T47D (cell line): ENCODE results near the gene CLDN15.

Experiments
- DNase-seq, 2 experiments: peaks; one replicate each; pipeline versions ENCODE4 v3.0.0 to v3.0.0-alpha.2; 2011 to 2012; ENCODE audit warnings: low read depth in 1 of 2, low spot score in 1 of 2
- JUND ChIP-seq: IDR thresholded peaks from 2 replicates; pipeline ENCODE4 v1.6.1; 2012; ENCODE audit warnings: low read depth
- in situ Hi-C: cut with HindIII; loops from 2 replicates; pipeline ENCODE4 v1.10.0; 2016; ENCODE audit warnings: low sequenced_read_pairs, low pct_unique_long_range_greater_than_20kb

CLDN15 gene

GRCh38 chr7:101240226-101241014, 2.8 kb upstream of the CLDN15 start:
- DNase-seq, result no peak
- no peak for TF ChIP-seq JUND
- in situ Hi-C loops, result no loop called here

DNA sequence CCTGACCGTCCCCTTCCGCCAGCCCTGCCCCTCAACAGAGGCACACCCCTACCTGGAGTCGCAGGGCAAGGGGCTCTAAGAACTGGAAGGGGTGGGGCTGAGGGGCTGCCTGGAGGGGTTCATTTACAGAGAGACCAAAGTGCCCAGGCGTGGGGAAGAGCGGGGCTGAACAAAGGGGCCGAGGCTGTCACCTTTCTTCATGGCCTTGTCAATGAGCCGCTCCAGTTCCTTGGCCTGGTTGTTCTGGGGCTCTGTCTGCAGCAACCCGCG, 2.3 kb upstream of the CLDN15 start:
- no peak for DNase-seq
- no peak for TF ChIP-seq JUND
- in situ Hi-C loops, result no loop called here

DNA sequence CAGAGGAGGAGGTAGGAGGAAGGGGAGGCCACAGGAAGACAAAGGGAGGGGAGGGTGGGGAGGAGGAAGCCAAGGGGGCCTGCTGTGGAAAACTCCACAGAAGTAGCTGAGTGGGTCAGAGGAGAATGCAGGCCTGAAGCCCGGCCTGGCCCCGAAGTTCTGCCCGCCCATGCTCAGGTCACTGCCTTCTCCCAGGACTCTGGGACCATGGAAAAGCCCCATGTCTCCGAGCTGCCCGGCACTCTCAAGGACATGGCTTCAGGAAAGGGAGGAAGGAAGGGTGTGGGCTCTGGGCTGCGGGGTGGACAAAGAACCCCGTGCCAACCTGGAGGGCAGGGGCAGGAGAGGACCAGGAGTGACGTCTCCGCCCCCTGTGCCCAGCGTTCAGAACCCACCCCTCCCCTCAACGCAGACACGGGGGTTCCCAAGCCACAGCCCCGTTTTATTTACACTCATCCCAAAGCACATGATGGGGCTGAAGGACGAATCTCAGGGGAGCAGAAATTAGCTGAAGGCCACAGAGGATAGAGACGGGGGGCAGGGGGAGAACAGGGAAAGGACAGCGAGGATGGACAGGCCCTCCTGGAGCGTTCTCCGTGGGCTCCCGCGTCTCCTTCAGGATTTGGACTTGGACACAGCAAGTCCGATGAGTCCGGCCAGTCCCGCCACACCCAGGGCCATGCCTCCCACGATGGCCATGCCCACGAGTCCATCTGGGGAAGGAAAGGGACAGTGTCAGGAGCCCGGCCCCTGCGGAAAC, 1.8 kb upstream of the CLDN15 start:
- no peak for TF ChIP-seq JUND
- DNase-seq, result no peak
- in situ Hi-C loops, result no loop called here

DNA sequence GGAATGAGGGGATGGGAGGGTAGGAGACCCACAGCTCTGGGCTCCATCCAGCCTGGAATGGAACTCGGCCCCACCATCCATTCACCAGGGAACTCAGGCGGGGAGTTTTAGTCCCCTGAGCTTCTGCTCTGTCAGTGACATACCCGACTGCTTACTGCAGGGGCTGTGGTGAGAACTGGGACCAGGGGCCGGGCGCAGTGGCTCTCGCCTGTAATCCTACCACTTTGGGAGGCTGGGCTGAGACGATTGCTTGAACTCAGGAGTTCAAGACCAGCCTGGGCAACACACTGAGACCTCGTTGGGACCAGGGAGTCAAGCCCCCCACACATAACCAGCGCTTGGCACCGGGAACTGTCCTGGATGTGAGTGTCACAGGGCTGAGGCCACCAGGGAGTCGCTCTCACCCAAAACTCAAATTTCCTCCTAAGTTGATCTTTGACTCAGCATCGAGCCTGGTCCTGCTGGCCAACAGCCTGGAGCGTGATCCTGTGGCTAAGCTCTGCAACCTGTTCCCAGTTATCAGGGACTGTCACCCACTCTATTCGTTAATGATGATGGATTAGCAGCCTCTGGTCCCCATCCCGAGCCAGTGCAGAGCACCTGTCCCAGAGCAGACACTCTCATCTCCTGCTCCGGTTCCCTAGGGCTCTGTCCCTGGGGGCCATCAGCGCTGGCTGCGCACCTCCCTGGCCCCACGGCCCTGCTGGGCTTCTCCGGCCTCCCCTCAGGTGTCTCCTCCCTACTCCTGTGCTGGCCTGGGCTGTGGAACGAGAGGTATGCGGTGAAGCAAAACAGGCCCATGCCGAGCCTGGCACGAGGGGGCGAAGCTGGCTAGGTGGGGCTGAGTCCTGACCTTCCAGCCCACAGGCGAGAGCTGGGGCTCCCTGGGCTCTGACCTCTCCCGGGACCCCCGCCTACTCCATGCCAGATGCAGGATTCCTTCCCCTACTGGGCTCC, 902 bp upstream of the CLDN15 start:
- no peak for TF ChIP-seq JUND
- in situ Hi-C loops, result no loop called here

DNA sequence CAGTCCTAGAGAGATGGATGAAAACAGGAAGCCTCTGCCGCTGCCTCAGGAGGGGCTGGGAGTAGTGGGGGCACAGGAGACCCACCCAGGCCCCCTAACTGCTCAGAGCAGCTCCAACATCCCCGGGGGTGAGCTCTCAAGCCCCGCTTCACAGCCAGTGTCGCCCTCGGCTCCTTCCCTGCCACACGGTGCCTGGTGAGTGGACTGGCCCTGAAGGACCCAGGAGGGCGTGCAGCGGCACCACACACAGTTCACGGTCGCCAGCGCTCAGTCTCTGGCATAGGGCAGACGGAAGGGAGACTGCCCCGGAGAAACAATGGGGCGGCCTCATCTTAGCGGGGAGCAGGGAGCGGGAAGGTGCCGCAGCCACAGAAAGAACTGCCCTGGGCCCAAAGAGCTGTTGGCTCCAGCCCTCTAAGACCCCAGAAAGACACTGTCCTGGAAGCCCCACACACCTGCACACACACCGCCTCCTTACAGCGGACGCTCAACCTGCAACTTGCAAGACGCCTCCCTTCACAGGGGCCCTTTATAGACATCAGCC, 1.2 kb downstream of the CLDN15 start:
- DNase-seq, result no peak
- no peak for TF ChIP-seq JUND

More for the DNA sequence above, 902 bp upstream of the CLDN15 start:
- no peak for DNase-seq

GRCh38 chr7:101235522-101235921, 2.1 kb downstream of the CLDN15 start:
- no peak for TF ChIP-seq JUND
- no peak for DNase-seq
- in situ Hi-C loops, result no loop called here

More for the DNA sequence above, 1.2 kb downstream of the CLDN15 start:
- in situ Hi-C loops, result no loop called here

DNA sequence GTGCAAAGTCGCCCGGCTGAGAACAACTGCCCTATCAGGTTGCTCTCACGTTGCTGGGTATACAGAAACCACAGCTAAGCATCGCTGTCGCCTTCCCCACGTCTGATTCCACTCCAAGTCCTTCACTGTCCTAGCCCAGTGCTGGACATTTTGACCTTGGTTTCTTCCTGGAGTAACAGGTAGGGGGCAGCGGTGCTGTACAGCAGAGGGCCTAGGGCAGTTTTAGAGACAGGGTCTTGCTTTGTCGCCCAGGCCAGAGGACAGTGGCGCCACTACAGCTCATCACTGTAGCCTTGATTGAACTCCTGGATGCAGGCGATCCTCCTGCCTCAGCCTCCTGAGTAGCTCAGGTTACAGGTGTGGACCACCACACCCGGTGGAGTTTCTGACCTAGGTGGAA, 2.6 kb downstream of the CLDN15 start:
- DNase-seq, result no peak
- TF ChIP-seq JUND, result no peak
- in situ Hi-C loops, result no loop called here

GRCh38 chr7:101234636-101235035, 3.0 kb downstream of the CLDN15 start:
- DNase-seq, result no peak
- no peak for TF ChIP-seq JUND
- in situ Hi-C loops, result no loop called here

- TF ChIP-seq JUND, result no peak
- in situ Hi-C loops, result no loop called here
- no peak for DNase-seq
Measured at GRCh38 chr7:101233907-101234547, 3.6 kb downstream of the CLDN15 start.

GRCh38 chr7:101232141-101232850, 5.3 kb downstream of the CLDN15 start:
- peak; percentile 75 to 76 for DNase-seq
- in situ Hi-C loops, result no loop called here
- TF ChIP-seq JUND, result no peak

DNA sequence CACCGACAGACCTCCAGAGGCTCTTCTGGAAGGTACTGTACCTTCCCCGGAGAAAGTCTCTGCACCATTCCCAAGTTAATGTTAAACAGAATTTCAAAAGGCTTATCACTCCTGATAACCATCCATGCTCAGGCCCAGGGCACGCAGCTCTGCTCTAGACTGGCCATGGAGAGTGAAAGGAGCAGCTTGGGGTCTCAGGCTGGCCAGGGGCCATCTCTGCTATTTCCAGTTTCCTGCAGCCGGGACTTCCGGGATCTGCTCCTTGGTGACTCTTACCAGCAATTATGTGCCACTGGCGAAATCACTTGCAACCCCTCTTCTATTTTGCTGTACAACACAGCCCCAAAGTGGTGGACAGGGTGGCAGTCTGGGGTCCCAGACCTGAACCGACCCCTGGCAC, 6.0 kb downstream of the CLDN15 start:
- in situ Hi-C loops, result no loop called here
- no peak for DNase-seq
- TF ChIP-seq JUND, result no peak
